ENCODE measurements around the gene CLEC9A. TPM values are rescaled to one million over a fixed set of nuclear protein-coding genes. Genes with fewer than 3 reads are reported as not detected.

Gene CLEC9A
- total and polyA plus RNA-seq, 10 of the 15 experiments (the other 5 are each of a cell fraction or from before 2014, with no cell fraction given) = not detected

- Histone ChIP-seq H3K36me3 (ENCODE audit: control insufficient read depth in 2 of 2, insufficient read depth in 2 of 2, low read length in 1 of 2) (no peaks in the 10 kb centered on the region), H3K9me3 (replicated peaks; ENCODE audit: control insufficient read depth, insufficient read depth, low read length) (no peaks in the 10 kb centered on the region), H3K9ac (ENCODE audit: control insufficient read depth, insufficient read depth, low read length) (no peak overlapping the region), H3K4me3 (no peak overlapping the region), H3K27ac (ENCODE audit: control insufficient read depth, insufficient read depth) (no peak overlapping the region), H3K79me2 (ENCODE audit: control insufficient read depth, insufficient read depth, low read length) (no peaks in the 10 kb centered on the region), H3K4me2 (ENCODE audit: control insufficient read depth, insufficient read depth) (no peak overlapping the region), H3K27me3 (replicated peaks in 1 of 2; ENCODE audit: control insufficient read depth in 2 of 2, insufficient read depth in 2 of 2, low read length in 1 of 2) (peaks cover 0 to 1% of the 10 kb centered on the region in 2 experiments; a peak in 1 of 4 replicates), H2AFZ (ENCODE audit: control insufficient read depth, low read depth, low read length) (no peak overlapping the region), H3K4me1 (ENCODE audit: control insufficient read depth, insufficient read depth, low read length) (peaks cover 9% of the 10 kb centered on the region), H4K20me1 (ENCODE audit: control insufficient read depth, insufficient read depth) (no peaks in the 10 kb centered on the region)
- in situ Hi-C loops (cut with MboI) (no loop called here), intact Hi-C loops (cut with micrococcal nuclease; ENCODE audit: unreplicated experiment) (no loop called here)
- 0% methylated on average over 3 of the region's 3 CpGs for WGBS (ENCODE audit: insufficient coverage, insufficient replicate concordance, low lambda C conversion rate, missing lambda C conversion rate)
- SMC1A ChIA-PET (ENCODE audit: uncharacterized antibody, unreplicated experiment) = no interaction called here
- FAIRE-seq = no peak
- no peak for ATAC-seq
- RAD21 ChIA-PET (ENCODE audit: unreplicated experiment) = no interaction called here
- POLR2A ChIA-PET = no interaction called here
- BruUV-seq (replicated peaks) = no TSS peak
- no peak for DNase-seq (ENCODE audit: low read depth, low spot score)
- CTCF ChIA-PET = interaction anchor here (0.7 to 1.1 kb wide), 3 partner anchors 24 to 58 kb away, joined by 3 to 4 read pairs (median 3); no protein-coding TSS in a partner anchor
- TF ChIP-seq KLF5 (IDR thresholded peaks at IDR 0.05; ENCODE audit: partially characterized antibody) = no peak
Observed at GRCh38 chr12:10067942-10068341, 37.5 kb downstream of the CLEC9A start.

- no peak for ATAC-seq
- Histone ChIP-seq H3K79me2 (ENCODE audit: control insufficient read depth, insufficient read depth, low read length) (no peaks in the 10 kb centered on the region), H3K4me3 (no peak overlapping the region), H3K9ac (ENCODE audit: control insufficient read depth, insufficient read depth, low read length) (no peak overlapping the region), H3K4me2 (ENCODE audit: control insufficient read depth, insufficient read depth) (no peak overlapping the region), H4K20me1 (ENCODE audit: control insufficient read depth, insufficient read depth) (no peaks in the 10 kb centered on the region), H3K36me3 (ENCODE audit: control insufficient read depth in 2 of 2, insufficient read depth in 2 of 2, low read length in 1 of 2) (no peaks in the 10 kb centered on the region), H3K27me3 (replicated peaks in 1 of 2; ENCODE audit: control insufficient read depth in 2 of 2, insufficient read depth in 2 of 2, low read length in 1 of 2) (peaks cover 0 to 1% of the 10 kb centered on the region in 2 experiments; a peak in 1 of 4 replicates), H3K27ac (ENCODE audit: control insufficient read depth, insufficient read depth) (no peak overlapping the region), H3K9me3 (replicated peaks; ENCODE audit: control insufficient read depth, insufficient read depth, low read length) (no peaks in the 10 kb centered on the region), H3K4me1 (ENCODE audit: control insufficient read depth, insufficient read depth, low read length) (peaks cover 9% of the 10 kb centered on the region), H2AFZ (ENCODE audit: control insufficient read depth, low read depth, low read length) (no peak overlapping the region)
- ChIA-PET SMC1A (ENCODE audit: uncharacterized antibody, unreplicated experiment) (interaction anchor here (1.1 kb wide), 1 partner anchor 23 kb away, joined by 6 read pairs; no protein-coding TSS in a partner anchor), RAD21 (ENCODE audit: unreplicated experiment) (no interaction called here), POLR2A (no interaction called here), CTCF (interaction anchor here (1.0 to 1.1 kb wide), 3 partner anchors 32 to 58 kb away, joined by 3 to 4 read pairs (median 3); partner anchors contain the start of gene CLEC12B)
- DNase-seq (ENCODE audit: low read depth, low spot score) = no peak
- intact Hi-C loops (cut with micrococcal nuclease; ENCODE audit: unreplicated experiment) = no loop called here
- BruUV-seq (replicated peaks) = no TSS peak
- in situ Hi-C loops (cut with MboI) = no loop called here
- 4% methylated on average over 1 of the region's 1 CpG for WGBS (ENCODE audit: insufficient coverage, insufficient replicate concordance, low lambda C conversion rate, missing lambda C conversion rate)
- no peak for FAIRE-seq
- TF ChIP-seq ZBED1 (IDR thresholded peaks at IDR 0.05; ENCODE audit: borderline replicate concordance) (no peak), ATF3 (IDR thresholded peaks at IDR 0.05; ENCODE audit: borderline replicate concordance, extremely low read depth, low read depth, low read length) (no peak), E2F8 (IDR thresholded peaks at IDR 0.05; ENCODE audit: low read depth, partially characterized antibody) (no peak), STAT1 (conservative IDR thresholded peaks at IDR 0.05) (no peak), ZBTB33 (IDR thresholded peaks at IDR 0.05) (no peak), CREM (IDR thresholded peaks at IDR 0.05; ENCODE audit: low read depth) (no peak), POLR2AphosphoS2 (IDR thresholded peaks at IDR 0.05; ENCODE audit: low read depth, low read length) (no peak), PKNOX1 (IDR thresholded peaks at IDR 0.05) (no peak)
Observed at GRCh38 chr12:10068644-10069043, 38.2 kb downstream of the CLEC9A start.

Measured in GM12878 (cell line).